DND-41 (cell line): ENCODE results near the gene NUDCD3.

Experiments used
- CTCF ChIP-seq: IDR thresholded peaks from 2 replicates; pipeline ENCODE4 v1.5.1; 2012; ENCODE audit warnings: borderline replicate concordance, low read length, moderate library complexity, mild to moderate bottlenecking; ENCODE audit not compliant: poor library complexity, severe bottlenecking; ENCODE audit errors: extremely low read depth
- EZH2 ChIP-seq: IDR thresholded peaks from 3 replicates; pipeline ENCODE4 v1.6.1; 2012; ENCODE audit warnings: borderline replicate concordance, low read depth, mild to moderate bottlenecking, moderate library complexity, low read length, inconsistent platforms; ENCODE audit not compliant: severe bottlenecking

DNA sequence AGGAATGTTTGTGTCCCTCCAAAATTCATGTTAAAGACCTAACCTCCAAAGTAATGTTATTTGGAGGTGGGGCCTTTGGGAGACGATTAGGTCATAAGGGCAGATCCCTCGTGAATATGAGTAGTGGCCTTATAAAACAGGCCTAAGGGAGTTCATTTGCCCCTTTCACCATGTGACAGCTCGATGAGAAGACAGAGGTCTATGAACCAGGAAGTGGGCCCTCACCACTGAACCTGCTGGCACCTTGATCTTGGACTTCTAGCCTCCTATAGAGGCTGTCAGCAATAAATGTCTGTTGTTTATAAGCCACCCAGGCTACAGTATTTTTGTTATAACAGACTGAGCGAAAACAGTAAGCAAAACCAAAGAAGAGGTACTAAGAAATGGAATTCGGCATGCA is 14.1 kb downstream of the NUDCD3 start:
- no peak for TF ChIP-seq CTCF
- no peak for TF ChIP-seq EZH2
